HepG2 (cell line): Measurements from ENCODE around the gene BTF3L4. TPM values are rescaled to one million over a fixed set of nuclear protein-coding genes. Genes with fewer than 3 reads are reported as not detected.

Experiments used
- BCL6 ChIP-seq: IDR thresholded peaks from 2 replicates; pipeline ENCODE4 v1.6.1; 2016; ENCODE audit warnings: missing genetic modification reagents, missing compliant biosample characterization
- ESRRA ChIP-seq: sonication (generic); formaldehyde crosslinking; IDR thresholded peaks from 2 replicates; pipeline ENCODE4 v1.5.1; 2020; ENCODE audit warnings: mild to moderate bottlenecking, low read depth, missing genetic modification reagents
- FLYWCH1 ChIP-seq: sonication (generic); formaldehyde crosslinking; IDR thresholded peaks from 2 replicates; pipeline ENCODE4 v1.8.1; 2023; ENCODE audit warnings: mild to moderate bottlenecking, missing genetic modification reagents
- KDM5B ChIP-seq: sonication (generic); formaldehyde crosslinking; IDR thresholded peaks from 2 replicates; pipeline ENCODE4 v1.4.0; 2020; ENCODE audit warnings: missing genetic modification reagents, mild to moderate bottlenecking, borderline replicate concordance
- MAFF ChIP-seq: IDR thresholded peaks from 2 replicates; pipeline ENCODE4 v1.6.1; 2011; ENCODE audit warnings: low read depth, low read length, improper control_type of control experiment
- PBX2 ChIP-seq: IDR thresholded peaks from 2 replicates; pipeline ENCODE4 v1.6.1; 2016; ENCODE audit warnings: control low read depth
- RAD21 ChIP-seq: fragments of 450-650 bp; formaldehyde crosslinking; IDR thresholded peaks from 2 replicates; pipeline ENCODE4 v1.5.0; 2020; ENCODE audit warnings: mild to moderate bottlenecking
- RCOR2 ChIP-seq: IDR thresholded peaks from 2 replicates; pipeline ENCODE4 v1.6.1; 2016; ENCODE audit warnings: missing biosample characterization, missing genetic modification reagents
- SKI ChIP-seq: fragments of 450-650 bp; IDR thresholded peaks from one replicate; pipeline ENCODE4 v1.6.1; 2018; ENCODE audit warnings: mild to moderate bottlenecking; ENCODE audit not compliant: partially characterized antibody
- TARDBP ChIP-seq: sonication (generic); formaldehyde crosslinking; IDR thresholded peaks from 2 replicates; pipeline ENCODE4 v1.8.0; 2022; ENCODE audit warnings: mild to moderate bottlenecking, missing genetic modification reagents
- TCF7 ChIP-seq: sonication (generic); IDR thresholded peaks from 2 replicates; pipeline ENCODE4 v1.6.1; 2016; ENCODE audit warnings: antibody characterized with exemption, low read depth
- TRIM24 ChIP-seq: sonication (generic); formaldehyde crosslinking; IDR thresholded peaks from 2 replicates; pipeline ENCODE4 v1.8.0; 2022; ENCODE audit warnings: mild to moderate bottlenecking, missing genetic modification reagents
- WIZ ChIP-seq: sonication (generic); formaldehyde crosslinking; IDR thresholded peaks from 2 replicates; pipeline ENCODE4 v1.5.1; 2020; ENCODE audit warnings: mild to moderate bottlenecking, missing genetic modification reagents
- XRCC5 ChIP-seq: fragments of 200-400 bp; formaldehyde crosslinking; optimal IDR thresholded peaks from 2 replicates; pipeline ENCODE3; 2017; ENCODE audit warnings: mild to moderate bottlenecking, low read length
- ZFP36 ChIP-seq: fragments of 150-350 bp; IDR thresholded peaks from 2 replicates; pipeline ENCODE4 v1.6.1; 2018; ENCODE audit warnings: borderline replicate concordance, low read length, low read depth; ENCODE audit not compliant: partially characterized antibody
- ZNF12 ChIP-seq: sonication (generic); formaldehyde crosslinking; IDR thresholded peaks from 2 replicates; pipeline ENCODE4 v1.5.0; 2020; ENCODE audit warnings: missing genetic modification reagents
- ZNF205 ChIP-seq: IDR thresholded peaks from 2 replicates; pipeline ENCODE4 v1.6.1; 2018; ENCODE audit warnings: missing biosample characterization, missing genetic modification reagents
- ZNF264 ChIP-seq: sonication (generic); formaldehyde crosslinking; IDR thresholded peaks from 2 replicates; pipeline ENCODE4 v1.4.0; 2020; ENCODE audit warnings: missing genetic modification reagents
- ZNF33B ChIP-seq: sonication (generic); formaldehyde crosslinking; IDR thresholded peaks from 2 replicates; pipeline ENCODE4 v1.5.1; 2020; ENCODE audit warnings: mild to moderate bottlenecking, missing genetic modification reagents
- ZNF468 ChIP-seq: sonication (generic); formaldehyde crosslinking; IDR thresholded peaks from 2 replicates; pipeline ENCODE4 v1.8.0; 2022; ENCODE audit warnings: mild to moderate bottlenecking, moderate library complexity, missing genetic modification reagents
- ZNF484 ChIP-seq: sonication (generic); formaldehyde crosslinking; IDR thresholded peaks from 2 replicates; pipeline ENCODE4 v1.5.1; 2020; ENCODE audit warnings: mild to moderate bottlenecking, low read depth, missing genetic modification reagents, borderline replicate concordance
- ZNF552 ChIP-seq: sonication (generic); formaldehyde crosslinking; IDR thresholded peaks from 2 replicates; pipeline ENCODE4 v1.9.0; 2022; ENCODE audit warnings: missing genetic modification reagents, mild to moderate bottlenecking, borderline replicate concordance
- ZNF580 ChIP-seq: IDR thresholded peaks from 2 replicates; pipeline ENCODE4 v1.6.1; 2016; ENCODE audit warnings: low read depth, borderline replicate concordance
- ZNF609 ChIP-seq: sonication (generic); formaldehyde crosslinking; IDR thresholded peaks from 2 replicates; pipeline ENCODE4 v1.4.0; 2020; ENCODE audit warnings: mild to moderate bottlenecking, missing genetic modification reagents, borderline replicate concordance
- ZNF788 ChIP-seq: sonication (generic); formaldehyde crosslinking; IDR thresholded peaks from 2 replicates; pipeline ENCODE4 v1.5.0; 2020; ENCODE audit warnings: mild to moderate bottlenecking, missing genetic modification reagents, borderline replicate concordance
- ZSCAN12 ChIP-seq: sonication (generic); formaldehyde crosslinking; IDR thresholded peaks from 2 replicates; pipeline ENCODE4 v1.9.0; 2021; ENCODE audit warnings: mild to moderate bottlenecking, missing genetic modification reagents
- polyA plus RNA-seq, 8 experiments: library from polyadenylated mRNA; depleted of rRNA in 3 of 8; stranded (reverse) in 7 of 8; unstranded in 1 of 8; fragments of >200 nt; fragmentation: Illumina TruSeq in 4 of 8; extraction: Trizol in 4 of 8; gene quantifications; 2 replicates each; pipeline versions ENCODE4 v1.2.1 to v1.2.3, GENCODE V29; 2011 to 2016; ENCODE audit warnings: low read depth in 4 of 8, missing spikeins in 1 of 8, mixed read lengths in 1 of 8; ENCODE audit not compliant: insufficient read depth in 1 of 8
- total RNA-seq, 5 experiments: library from RNA; depleted of rRNA; stranded (reverse); fragments of >200 nt; fragmentation: Illumina TruSeq; extraction: Trizol; gene quantifications; 2 replicates each; pipeline ENCODE4 v1.2.3, GENCODE V29; 2016; ENCODE audit warnings: low read depth in 1 of 5

The BTF3L4 gene
- total and polyA plus RNA-seq, 2 of the 13 experiments (the other 11 are each of a cell fraction or from before 2014, with no cell fraction given) = 59.0 to 74.3 TPM

- no peak for TF ChIP-seq MAFF
- no peak for TF ChIP-seq ZNF552
- no peak for TF ChIP-seq TRIM24 (CRISPR knock-in tag)
- peak; percentile 46; the same call in 1 of the 2 replicates for TF ChIP-seq ZNF205 (CRISPR knock-in tag)
- no peak; the same call in 1 of the 2 replicates for TF ChIP-seq ZNF788 (CRISPR knock-in tag)
- TF ChIP-seq ZNF580 = no peak
- TF ChIP-seq ESRRA = no peak
- no peak for TF ChIP-seq ZNF468 (CRISPR knock-in tag)
- peak; percentile 90 for TF ChIP-seq TCF7
- no peak for TF ChIP-seq XRCC5
- no peak for TF ChIP-seq RAD21 (CRISPR knock-in tag)
- no peak for TF ChIP-seq ZSCAN12 (CRISPR knock-in tag)
- TF ChIP-seq ZNF12 (CRISPR knock-in tag) = no peak
- peak; percentile 93 for TF ChIP-seq ZNF609 (CRISPR knock-in tag)
- TF ChIP-seq ZNF33B (CRISPR knock-in tag) = no peak
- no peak for TF ChIP-seq KDM5B
- no peak for TF ChIP-seq ZNF484
- no peak for TF ChIP-seq FLYWCH1 (CRISPR knock-in tag)
- TF ChIP-seq WIZ (CRISPR knock-in tag) = no peak
- no peak for TF ChIP-seq ZFP36
- peak; percentile 63 for TF ChIP-seq PBX2 (CRISPR knock-in tag)
- no peak for TF ChIP-seq ZNF264
- peak; percentile 83 for TF ChIP-seq RCOR2
- peak; percentile 88 for TF ChIP-seq TARDBP
- peak; percentile 79 for TF ChIP-seq SKI
- TF ChIP-seq BCL6 (CRISPR knock-in tag) = peak; percentile 89
Observed at GRCh38 chr1:52098139-52098871, 42.2 kb downstream of the BTF3L4 start (continued).
